HEK293 (cell line): ENCODE data around the gene GOLGA8H.
A peak's percentile ranks its signal among the peaks of the same experiment; 100 is the strongest.
"Not testable (repeated sequence)": the region's sequence is repeated elsewhere in the genome, so short reads cannot be mapped to it uniquely, and the experiment has no call there.

ENCODE experiments used
- CTCF ChIA-PET: fragments of 350-600 bp; formaldehyde crosslinking; extraction: SDS; loops from one replicate; lab custom pipeline; 2021; ENCODE audit warnings: antibody characterized with exemption; lab: Yijun Ruan, JAX
- POLR2A ChIA-PET: fragments of 300-600 bp; formaldehyde crosslinking; extraction: SDS; loops from one replicate; lab custom pipeline; 2020; ENCODE audit warnings: antibody characterized with exemption, inconsistent platforms; lab: Yijun Ruan, JAX
- H3K27ac ChIP-seq: fragments of 200-500 bp; sonication (Bioruptor generic); 2 replicates; pipeline ENCODE4 v1.5.1; 2014; ENCODE audit warnings: low read depth, low read length, control low read depth, inconsistent platforms; ENCODE audit errors: extremely low read depth
- H3K36me3 ChIP-seq, 2 experiments: fragments of 200-500 bp in 1 of 2; sonication (Bioruptor generic) in 1 of 2; 1 replicate in 1 of 2; 2 replicates in 1 of 2; pipeline ENCODE4 v1.5.1; 2014 to 2017; ENCODE audit warnings: inconsistent platforms in 2 of 2, low read length in 2 of 2; ENCODE audit not compliant: control insufficient read depth in 2 of 2, insufficient read depth in 1 of 2
- H3K4me1 ChIP-seq: fragments of 200-500 bp; sonication (Bioruptor generic); 2 replicates; pipeline ENCODE4 v1.5.1; 2014; ENCODE audit warnings: mild to moderate bottlenecking, low read length, inconsistent platforms; ENCODE audit not compliant: control insufficient read depth, insufficient read depth
- H3K4me3 ChIP-seq: 2 replicates; pipeline ENCODE4 v1.5.1; 2011; ENCODE audit warnings: low read depth, mild to moderate bottlenecking, control low read depth, low read length, moderate library complexity
- H3K9me3 ChIP-seq: fragments of 200-500 bp; sonication (Bioruptor generic); 2 replicates; pipeline ENCODE4 v1.5.1; 2014; ENCODE audit warnings: low read depth, low read length, inconsistent platforms; ENCODE audit not compliant: control insufficient read depth, insufficient read depth
- FEZF1 ChIP-seq: fragments of 450-650 bp; formaldehyde crosslinking; IDR thresholded peaks from 2 replicates; pipeline ENCODE4 v1.5.1; 2016; ENCODE audit warnings: missing biosample characterization, missing genetic modification characterization
- GLIS1 ChIP-seq: fragments of 450-650 bp; formaldehyde crosslinking; IDR thresholded peaks from 2 replicates; pipeline ENCODE4 v1.5.1; 2016; ENCODE audit warnings: missing biosample characterization, missing genetic modification characterization
- KLF10 ChIP-seq: fragments of 450-650 bp; IDR thresholded peaks from 2 replicates; pipeline ENCODE4 v1.5.1; 2018; ENCODE audit warnings: missing biosample characterization, mild to moderate bottlenecking, missing genetic modification characterization
- KLF8 ChIP-seq: fragments of 450-650 bp; formaldehyde crosslinking; IDR thresholded peaks from 2 replicates; pipeline ENCODE4 v1.5.1; 2016; ENCODE audit warnings: missing biosample characterization, missing genetic modification characterization
- PATZ1 ChIP-seq: fragments of 450-650 bp; formaldehyde crosslinking; IDR thresholded peaks from 2 replicates; pipeline ENCODE4 v1.5.1; 2016; ENCODE audit warnings: missing biosample characterization, missing genetic modification characterization
- PRDM10 ChIP-seq: fragments of 450-650 bp; formaldehyde crosslinking; IDR thresholded peaks from 2 replicates; pipeline ENCODE4 v1.5.1; 2016; ENCODE audit warnings: missing biosample characterization, missing genetic modification characterization
- SP3 ChIP-seq: fragments of 450-650 bp; formaldehyde crosslinking; IDR thresholded peaks from 2 replicates; pipeline ENCODE4 v1.5.1; 2016; ENCODE audit warnings: missing biosample characterization, missing genetic modification characterization
- SP7 ChIP-seq: fragments of 450-650 bp; formaldehyde crosslinking; IDR thresholded peaks from 2 replicates; pipeline ENCODE4 v1.5.1; 2016; ENCODE audit warnings: missing biosample characterization, missing genetic modification characterization
- ZBTB20 ChIP-seq: fragments of 450-650 bp; formaldehyde crosslinking; IDR thresholded peaks from 2 replicates; pipeline ENCODE4 v1.5.1; 2016; ENCODE audit warnings: missing biosample characterization, missing genetic modification characterization
- ZBTB8A ChIP-seq: fragments of 450-650 bp; formaldehyde crosslinking; IDR thresholded peaks from 2 replicates; pipeline ENCODE4 v1.5.1; 2016; ENCODE audit warnings: missing biosample characterization, missing genetic modification characterization
- ZEB2 ChIP-seq: fragments of 450-650 bp; formaldehyde crosslinking; IDR thresholded peaks from 2 replicates; pipeline ENCODE4 v1.5.1; 2016; ENCODE audit warnings: missing biosample characterization, missing genetic modification characterization
- ZFHX2 ChIP-seq: fragments of 450-650 bp; formaldehyde crosslinking; conservative IDR thresholded peaks from 2 replicates; pipeline ENCODE4 v1.5.1; 2016; ENCODE audit warnings: missing biosample characterization, missing genetic modification characterization
- ZIC2 ChIP-seq: fragments of 450-650 bp; formaldehyde crosslinking; IDR thresholded peaks from 2 replicates; pipeline ENCODE4 v1.5.1; 2016; ENCODE audit warnings: missing biosample characterization, missing genetic modification characterization
- ZNF335 ChIP-seq: fragments of 450-650 bp; formaldehyde crosslinking; conservative IDR thresholded peaks from 2 replicates; pipeline ENCODE4 v1.5.1; 2016; ENCODE audit warnings: missing biosample characterization, missing genetic modification characterization
- ZNF341 ChIP-seq: fragments of 450-650 bp; formaldehyde crosslinking; IDR thresholded peaks from 2 replicates; pipeline ENCODE4; 2016; ENCODE audit warnings: low read depth, missing biosample characterization, missing genetic modification characterization
- ZNF518A ChIP-seq: fragments of 450-650 bp; formaldehyde crosslinking; conservative IDR thresholded peaks from 2 replicates; pipeline ENCODE4 v1.5.1; 2016; ENCODE audit warnings: low read depth, missing biosample characterization, missing genetic modification characterization
- ZNF629 ChIP-seq: fragments of 450-650 bp; formaldehyde crosslinking; IDR thresholded peaks from 2 replicates; pipeline ENCODE4 v1.5.1; 2017; ENCODE audit warnings: missing biosample characterization, missing genetic modification characterization
- ZNF660 ChIP-seq: fragments of 450-650 bp; IDR thresholded peaks from 2 replicates; pipeline ENCODE4 v1.5.1; 2018; ENCODE audit warnings: missing biosample characterization, mild to moderate bottlenecking, missing genetic modification characterization
- ZXDB ChIP-seq: fragments of 450-650 bp; formaldehyde crosslinking; IDR thresholded peaks from 2 replicates; pipeline ENCODE4 v1.5.1; 2016; ENCODE audit warnings: missing biosample characterization, missing genetic modification characterization
- TF ChIP-seq, protein P1 (sequence below): fragments of 450-650 bp; formaldehyde crosslinking; conservative IDR thresholded peaks from 2 replicates; pipeline ENCODE4 v1.5.1; 2016; ENCODE audit warnings: low read depth, missing biosample characterization, missing genetic modification characterization

GOLGA8H gene

GRCh38 chr15:30625436-30626193 is 21.8 kb downstream of the GOLGA8H start, which contains the start of gene ARHGAP11B:
Gene ARHGAP11B (plus strand): TSS chr15:30626128.
- Histone ChIP-seq H3K4me3 (peak within 1 kb of the TSS; percentile 70), H3K27ac (peak within 1 kb of the TSS; percentile 68)
- H3K4me1 ChIP-seq, H3K36me3 ChIP-seq, CTCF ChIA-PET, H3K9me3 ChIP-seq: not testable (repeated sequence)
- POLR2A ChIA-PET, result interaction anchor here (0.6 to 1.1 kb wide), 3 partner anchors 1988 to 1992 kb away, joined by 3 to 14 read pairs (median 5); partner anchors contain the start of gene ARHGAP11A
- TF ChIP-seq KLF10 (tag by site-specific recombination), result 0 out of 2 replicates have a peak, but pooled peaks have one; percentile 31
- peak; percentile 74 for TF ChIP-seq ZEB2 (tag by site-specific recombination)
- 0 out of 2 replicates have a peak, but pooled peaks have one; percentile 23 for TF ChIP-seq SP3 (tag by site-specific recombination)
- TF ChIP-seq ZNF660 (tag by site-specific recombination), result 0 out of 2 replicates have a peak, but pooled peaks have one; percentile 23
- peak; percentile 98 for TF ChIP-seq PATZ1 (tag by site-specific recombination)
- TF ChIP-seq ZFHX2 (tag by site-specific recombination), result peak; percentile 43; the same call in 1 of the 2 replicates
- TF ChIP-seq ZNF629 (tag by site-specific recombination), result peak; percentile 36
- TF ChIP-seq ZBTB8A (tag by site-specific recombination), result peak; percentile 82
- TF ChIP-seq ZNF335 (tag by site-specific recombination), result peak; percentile 95
- peak; percentile 69 for TF ChIP-seq PRDM10 (tag by site-specific recombination)
- TF ChIP-seq ZBTB20 (tag by site-specific recombination), result 0 out of 2 replicates have a peak, but pooled peaks have one; percentile 49
- TF ChIP-seq KLF8 (tag by site-specific recombination), result peak; percentile 42; the same call in 1 of the 2 replicates
- TF ChIP-seq, protein P1, sequence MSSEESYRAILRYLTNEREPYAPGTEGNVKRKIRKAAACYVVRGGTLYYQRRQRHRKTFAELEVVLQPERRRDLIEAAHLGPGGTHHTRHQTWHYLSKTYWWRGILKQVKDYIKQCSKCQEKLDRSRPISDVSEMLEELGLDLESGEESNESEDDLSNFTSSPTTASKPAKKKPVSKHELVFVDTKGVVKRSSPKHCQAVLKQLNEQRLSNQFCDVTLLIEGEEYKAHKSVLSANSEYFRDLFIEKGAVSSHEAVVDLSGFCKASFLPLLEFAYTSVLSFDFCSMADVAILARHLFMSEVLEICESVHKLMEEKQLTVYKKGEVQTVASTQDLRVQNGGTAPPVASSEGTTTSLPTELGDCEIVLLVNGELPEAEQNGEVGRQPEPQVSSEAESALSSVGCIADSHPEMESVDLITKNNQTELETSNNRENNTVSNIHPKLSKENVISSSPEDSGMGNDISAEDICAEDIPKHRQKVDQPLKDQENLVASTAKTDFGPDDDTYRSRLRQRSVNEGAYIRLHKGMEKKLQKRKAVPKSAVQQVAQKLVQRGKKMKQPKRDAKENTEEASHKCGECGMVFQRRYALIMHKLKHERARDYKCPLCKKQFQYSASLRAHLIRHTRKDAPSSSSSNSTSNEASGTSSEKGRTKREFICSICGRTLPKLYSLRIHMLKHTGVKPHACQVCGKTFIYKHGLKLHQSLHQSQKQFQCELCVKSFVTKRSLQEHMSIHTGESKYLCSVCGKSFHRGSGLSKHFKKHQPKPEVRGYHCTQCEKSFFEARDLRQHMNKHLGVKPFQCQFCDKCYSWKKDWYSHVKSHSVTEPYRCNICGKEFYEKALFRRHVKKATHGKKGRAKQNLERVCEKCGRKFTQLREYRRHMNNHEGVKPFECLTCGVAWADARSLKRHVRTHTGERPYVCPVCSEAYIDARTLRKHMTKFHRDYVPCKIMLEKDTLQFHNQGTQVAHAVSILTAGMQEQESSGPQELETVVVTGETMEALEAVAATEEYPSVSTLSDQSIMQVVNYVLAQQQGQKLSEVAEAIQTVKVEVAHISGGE (tag by site-specific recombination), result peak; percentile 17; the same call in 1 of the 2 replicates
- TF ChIP-seq SP7, result 0 out of 2 replicates have a peak, but pooled peaks have one; percentile 32
- 0 out of 2 replicates have a peak, but pooled peaks have one; percentile 37 for TF ChIP-seq FEZF1 (tag by site-specific recombination)
- peak; percentile 62 for TF ChIP-seq GLIS1
- peak; percentile 78 for TF ChIP-seq ZNF341 (tag by site-specific recombination)
- TF ChIP-seq ZXDB (tag by site-specific recombination), result peak; percentile 35; the same call in 1 of the 2 replicates
- TF ChIP-seq ZNF518A, result peak; percentile 21; the same call in 1 of the 2 replicates
- TF ChIP-seq ZIC2, result peak; percentile 59
